NAMALWA (cell line): ENCODE measurements around the gene HSBP1L1.

ENCODE experiments used
- DNase-seq: peaks from one replicate; pipeline ENCODE4 v3.0.0-alpha.2; 2015; ENCODE audit warnings: low spot score

The HSBP1L1 gene

GRCh38 chr18:79961527-79962291 lies 2.7 kb upstream of the HSBP1L1 start:
- no peak for DNase-seq

- no peak for DNase-seq
Observed at GRCh38 chr18:79962311-79962710, 2.1 kb upstream of the HSBP1L1 start.

- DNase-seq = no peak
Observed at GRCh38 chr18:79962835-79963657, 1.4 kb upstream of the HSBP1L1 start.

- no peak for DNase-seq
Observed at GRCh38 chr18:79963658-79964329, 649 bp upstream of the HSBP1L1 start.

- DNase-seq = peak; percentile 89
Observed at GRCh38 chr18:79965119-79965902, 868 bp downstream of the HSBP1L1 start.

GRCh38 chr18:79970419-79971133 lies 6.1 kb downstream of the HSBP1L1 start:
- no peak for DNase-seq

GRCh38 chr18:79971211-79971952 lies 6.9 kb downstream of the HSBP1L1 start:
- no peak for DNase-seq

- no peak for DNase-seq
Observed at GRCh38 chr18:79971986-79972385, 7.5 kb downstream of the HSBP1L1 start.

GRCh38 chr18:79972720-79973119 lies 8.3 kb downstream of the HSBP1L1 start:
- no peak for DNase-seq

GRCh38 chr18:79973517-79973916 lies 9.1 kb downstream of the HSBP1L1 start:
- DNase-seq = no peak

GRCh38 chr18:79974025-79974654 lies 9.7 kb downstream of the HSBP1L1 start:
- no peak for DNase-seq

- no peak for DNase-seq
Observed at GRCh38 chr18:79975043-79975442, 10.6 kb downstream of the HSBP1L1 start.

- DNase-seq = no peak
Observed at GRCh38 chr18:79975985-79976680, 11.7 kb downstream of the HSBP1L1 start.

- DNase-seq = no peak
Observed at GRCh38 chr18:79979843-79980242, 15.4 kb downstream of the HSBP1L1 start.

- DNase-seq = no peak
Observed at GRCh38 chr18:79980585-79980984, 16.1 kb downstream of the HSBP1L1 start.

GRCh38 chr18:79982736-79983135 lies 18.3 kb downstream of the HSBP1L1 start:
- DNase-seq = no peak

- DNase-seq = no peak
Observed at GRCh38 chr18:79983253-79983652, 18.8 kb downstream of the HSBP1L1 start.

GRCh38 chr18:79983793-79984192 lies 19.4 kb downstream of the HSBP1L1 start:
- no peak for DNase-seq

- DNase-seq = no peak
Observed at GRCh38 chr18:79985172-79985571, 20.7 kb downstream of the HSBP1L1 start.
